Ovary (tissue), 3 donors: ENCODE data around the gene DIP2C.

Source experiments
- POLR2A ChIP-seq: fragments of 450-650 bp; IDR thresholded peaks from one replicate; pipeline ENCODE4 v1.6.1; 2017; ENCODE audit warnings: antibody characterized with exemption, mild to moderate bottlenecking, moderate library complexity
- TF ChIP-seq, protein P1 (sequence below), 3 donors: fragments of 450-650 bp in 2 of 3; fragments of 200-600 bp in 1 of 3; IDR thresholded peaks; one replicate each; pipeline versions ENCODE4 v1.5.1 to v1.8.0; 2016 to 2022; ENCODE audit warnings: antibody characterized with exemption in 3 of 3, mild to moderate bottlenecking in 1 of 3
- donor health status: DM: no; HTN: no; CAD: no.

DNA sequence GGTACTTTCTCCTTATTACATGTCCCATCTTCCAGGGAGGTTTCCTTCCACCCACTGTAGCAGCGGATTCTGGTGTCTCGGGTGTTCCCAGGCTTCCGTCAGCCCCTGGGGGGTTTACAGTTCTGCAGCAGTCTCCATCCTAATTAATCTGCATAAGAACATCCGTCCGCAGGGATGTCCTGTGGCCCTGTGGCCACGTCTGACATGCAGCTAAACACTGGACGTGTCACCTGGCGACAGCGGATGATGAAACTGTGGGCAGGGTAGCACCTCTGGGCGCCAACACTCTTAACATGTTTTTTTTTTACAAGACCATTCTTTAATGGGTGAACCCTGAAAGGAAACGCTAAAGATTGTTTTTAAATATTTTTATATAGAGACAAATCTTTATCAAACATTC, 58.2 kb downstream of the DIP2C start:
- TF ChIP-seq, protein P1, sequence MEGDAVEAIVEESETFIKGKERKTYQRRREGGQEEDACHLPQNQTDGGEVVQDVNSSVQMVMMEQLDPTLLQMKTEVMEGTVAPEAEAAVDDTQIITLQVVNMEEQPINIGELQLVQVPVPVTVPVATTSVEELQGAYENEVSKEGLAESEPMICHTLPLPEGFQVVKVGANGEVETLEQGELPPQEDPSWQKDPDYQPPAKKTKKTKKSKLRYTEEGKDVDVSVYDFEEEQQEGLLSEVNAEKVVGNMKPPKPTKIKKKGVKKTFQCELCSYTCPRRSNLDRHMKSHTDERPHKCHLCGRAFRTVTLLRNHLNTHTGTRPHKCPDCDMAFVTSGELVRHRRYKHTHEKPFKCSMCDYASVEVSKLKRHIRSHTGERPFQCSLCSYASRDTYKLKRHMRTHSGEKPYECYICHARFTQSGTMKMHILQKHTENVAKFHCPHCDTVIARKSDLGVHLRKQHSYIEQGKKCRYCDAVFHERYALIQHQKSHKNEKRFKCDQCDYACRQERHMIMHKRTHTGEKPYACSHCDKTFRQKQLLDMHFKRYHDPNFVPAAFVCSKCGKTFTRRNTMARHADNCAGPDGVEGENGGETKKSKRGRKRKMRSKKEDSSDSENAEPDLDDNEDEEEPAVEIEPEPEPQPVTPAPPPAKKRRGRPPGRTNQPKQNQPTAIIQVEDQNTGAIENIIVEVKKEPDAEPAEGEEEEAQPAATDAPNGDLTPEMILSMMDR (IDR thresholded peaks at IDR 0.05): no peak
- TF ChIP-seq POLR2A: no peak
